Mononuclear cell (primary cell): Measurements from ENCODE around the gene OXLD1. TPM values are rescaled to one million over a fixed set of nuclear protein-coding genes. Genes with fewer than 3 reads are reported as not detected.
A peak's percentile ranks its signal among the peaks of the same experiment; 100 is the strongest.
"Not testable (repeated sequence)": the region's sequence is repeated elsewhere in the genome, so short reads cannot be mapped to it uniquely, and the experiment has no call there.

Experiments used
- H3K27me3 ChIP-seq: 2 replicates; pipeline ENCODE4 v1.6.0; 2011; ENCODE audit warnings: low read length, control low read depth; ENCODE audit not compliant: insufficient read depth
- H3K4me1 ChIP-seq: 2 replicates; pipeline ENCODE4 v1.5.1; 2011; ENCODE audit warnings: mild to moderate bottlenecking, low read length, control low read depth; ENCODE audit not compliant: insufficient read depth
- H3K4me3 ChIP-seq: 2 replicates; pipeline ENCODE4 v1.5.1; 2011; ENCODE audit warnings: mild to moderate bottlenecking, low read length, moderate library complexity
- H3K9me3 ChIP-seq: 2 replicates; pipeline ENCODE4 v1.5.1; 2011; ENCODE audit warnings: low read depth, mild to moderate bottlenecking, control low read depth, low read length
- total RNA-seq: library from RNA; depleted of rRNA; stranded (reverse); fragments of >200 nt; gene quantifications from one replicate; pipeline ENCODE4 v1.2.3, GENCODE V29; 2012

Gene OXLD1
- total RNA-seq, 1 donor, result 19.3 TPM

DNA sequence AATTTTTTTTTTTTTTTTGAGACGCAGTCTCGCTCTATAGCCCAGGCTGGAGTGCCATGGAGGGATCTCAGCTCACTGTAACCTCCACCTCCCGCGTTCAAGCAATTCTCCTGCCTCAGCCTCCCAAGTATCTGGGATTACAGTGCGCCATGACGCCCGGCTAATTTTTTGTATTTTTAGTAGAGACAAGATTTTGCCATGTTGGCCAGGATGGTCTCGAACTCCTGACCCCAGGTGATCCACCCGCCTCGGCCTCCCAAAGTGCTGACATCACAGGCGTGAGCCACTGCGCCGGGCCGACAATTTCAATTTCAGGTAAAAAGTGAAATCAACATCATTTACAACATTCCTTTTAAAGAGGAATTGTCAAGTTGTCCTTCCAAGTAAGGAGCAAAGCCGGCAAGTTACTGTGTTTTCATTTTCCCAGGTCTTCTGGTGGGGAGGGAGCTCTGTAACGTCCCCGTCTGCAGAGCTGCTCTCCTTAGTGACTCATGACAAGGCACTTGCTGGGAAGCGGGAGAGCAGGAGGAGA, 30.4 kb downstream of the OXLD1 start:
- Histone ChIP-seq H3K27me3 (no peaks in the 10 kb centered on the region), H3K4me1 (peaks cover 26% of the 10 kb centered on the region), H3K4me3 (peak overlapping the region; percentile 80), H3K9me3 (no peaks in the 10 kb centered on the region)

DNA sequence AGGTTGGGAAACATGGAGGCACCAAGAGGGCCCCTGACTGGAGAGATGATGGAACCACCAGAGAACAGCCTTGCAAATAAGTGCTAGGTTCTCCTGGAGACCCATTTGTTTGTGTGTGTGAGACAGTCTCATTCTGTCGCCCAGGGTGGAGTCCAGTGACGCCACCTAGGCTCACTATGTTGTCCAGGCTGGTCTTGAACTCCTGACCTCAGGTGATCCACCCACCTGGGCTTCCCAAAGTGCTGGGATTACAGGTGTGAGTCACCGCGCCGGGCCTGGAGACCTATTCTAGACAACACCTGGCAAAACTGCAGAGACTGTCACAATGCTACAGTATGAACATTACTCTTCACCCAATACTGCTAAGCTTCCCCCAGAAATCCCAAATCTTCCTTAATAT, 31.0 kb downstream of the OXLD1 start:
- H3K4me1 ChIP-seq, result peaks cover 26% of the 10 kb centered on the region
- no peaks in the 10 kb centered on the region for H3K27me3 ChIP-seq
- no peaks in the 10 kb centered on the region for H3K9me3 ChIP-seq
- no peak overlapping the region for H3K4me3 ChIP-seq

DNA sequence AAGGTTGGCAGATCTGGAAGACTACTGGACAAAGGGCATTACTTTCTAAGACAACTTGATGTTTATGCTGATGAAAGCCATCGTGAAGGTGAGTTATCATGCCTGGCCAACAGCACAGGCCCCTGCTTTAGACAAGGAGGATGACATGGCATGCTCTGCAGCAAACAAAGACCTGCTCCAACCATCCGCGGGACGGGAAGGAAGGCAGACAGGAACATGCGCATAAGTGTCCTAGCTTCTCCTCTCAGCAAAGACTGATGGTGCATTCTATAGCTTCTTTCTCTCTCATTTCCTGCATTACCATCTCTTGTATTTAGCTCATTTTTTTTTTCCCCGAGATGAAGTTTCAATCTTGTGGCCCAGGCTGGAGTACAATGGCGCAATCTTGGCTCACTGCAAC, 34.9 kb downstream of the OXLD1 start:
- Histone ChIP-seq H3K4me1 (peaks cover 20% of the 10 kb centered on the region), H3K27me3 (no peaks in the 10 kb centered on the region)

DNA sequence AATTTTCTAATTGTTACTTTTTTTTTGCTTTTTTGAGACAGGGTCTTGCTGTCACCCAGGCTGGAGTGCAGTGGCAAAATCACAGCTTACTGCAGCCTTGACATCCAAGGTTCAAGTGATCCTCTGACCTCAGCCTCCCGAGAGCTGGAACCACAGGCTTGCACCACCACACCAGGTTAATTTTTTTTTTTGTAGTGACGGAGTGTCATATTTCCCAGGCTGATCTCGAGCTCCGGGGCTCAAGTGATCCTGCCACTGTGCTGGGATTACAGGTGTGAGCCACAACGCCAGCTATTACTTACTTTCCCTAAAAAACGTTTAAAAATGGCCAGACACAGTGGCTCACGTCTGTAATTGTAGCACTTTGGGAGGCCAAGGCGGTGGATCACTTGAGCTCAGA, 36.1 kb downstream of the OXLD1 start:
- Histone ChIP-seq H3K9me3 (no peaks in the 10 kb centered on the region), H3K4me1 (peaks cover 8% of the 10 kb centered on the region), H3K27me3 (no peaks in the 10 kb centered on the region), H3K4me3 (no peak overlapping the region)

More for the DNA sequence above, 34.9 kb downstream of the OXLD1 start:
- no peak overlapping the region for H3K4me3 ChIP-seq
- H3K9me3 ChIP-seq, result no peaks in the 10 kb centered on the region

DNA sequence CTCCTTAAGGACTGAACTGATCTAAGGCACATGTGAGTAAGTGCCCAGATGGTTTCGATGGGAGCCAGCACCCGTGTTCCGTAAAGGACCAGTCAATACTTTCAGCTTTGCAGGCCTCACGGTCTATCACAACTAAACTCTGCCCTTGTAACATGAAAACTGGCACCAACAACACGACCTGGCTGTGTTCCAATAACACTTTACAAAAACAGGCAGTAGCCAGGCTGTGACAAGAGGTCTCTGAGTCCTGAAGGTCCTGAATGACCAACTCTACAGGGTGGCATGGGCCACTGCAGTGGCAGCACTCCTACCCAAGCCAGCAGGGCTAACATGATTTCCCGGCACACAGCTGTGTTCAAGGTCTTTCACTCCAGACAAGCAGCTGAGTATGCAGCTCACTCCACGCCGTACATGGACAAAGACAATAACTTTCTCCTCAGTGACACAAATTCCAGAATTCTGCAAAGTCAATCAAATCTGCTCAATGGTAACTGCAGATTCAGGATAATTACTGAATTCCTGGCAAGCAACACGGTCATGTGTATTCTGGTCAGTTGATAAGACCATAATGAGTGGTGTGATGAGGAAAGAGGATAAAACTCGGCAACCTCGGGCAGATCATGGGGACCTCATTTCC, 44.8 kb downstream of the OXLD1 start:
- H3K4me3 ChIP-seq, result no peak overlapping the region
- no peaks in the 10 kb centered on the region for H3K4me1 ChIP-seq
- no peaks in the 10 kb centered on the region for H3K9me3 ChIP-seq
- no peaks in the 10 kb centered on the region for H3K27me3 ChIP-seq

DNA sequence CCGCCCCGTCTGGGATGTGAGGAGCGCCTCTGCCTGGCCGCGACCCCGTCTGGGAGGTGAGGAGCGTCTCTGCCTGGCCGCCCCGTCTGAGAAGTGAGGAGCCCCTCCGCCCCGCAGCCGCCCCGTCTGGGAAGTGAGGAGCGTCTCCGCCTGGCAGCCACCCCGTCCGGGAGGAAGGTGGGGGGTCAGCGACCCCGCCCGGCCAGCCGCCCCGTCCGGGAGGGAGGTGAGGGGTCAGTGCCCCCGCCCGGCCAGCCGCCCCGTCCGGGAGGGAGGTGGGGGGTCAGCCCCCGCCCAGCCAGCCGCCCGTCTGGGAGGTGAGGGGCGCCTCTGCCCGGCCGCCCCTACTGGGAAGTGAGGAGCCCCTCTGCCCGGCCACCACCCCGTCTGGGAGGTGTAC, 48.1 kb downstream of the OXLD1 start:
- H3K9me3 ChIP-seq, H3K27me3 ChIP-seq, H3K4me3 ChIP-seq, H3K4me1 ChIP-seq: not testable (repeated sequence)

DNA sequence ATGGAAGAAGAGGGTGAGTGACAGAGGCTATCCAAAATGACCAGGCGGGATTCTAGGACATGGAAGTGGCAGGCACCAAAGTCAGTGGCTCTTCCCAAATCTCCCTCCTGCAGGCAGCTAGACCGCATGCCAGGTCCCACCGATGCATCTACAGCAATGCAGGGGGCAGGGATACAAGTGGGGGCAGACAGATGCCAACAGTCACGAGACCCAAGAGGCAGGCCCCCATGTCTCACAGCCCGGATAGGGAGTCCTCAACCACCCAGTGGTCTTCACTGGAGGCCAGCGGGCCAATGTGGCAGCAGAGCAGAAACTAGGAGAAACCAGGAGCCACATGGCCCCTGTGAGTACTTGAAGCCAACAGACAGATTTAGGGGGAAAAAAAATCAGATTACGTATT, 49.5 kb downstream of the OXLD1 start:
- Histone ChIP-seq H3K9me3 (no peaks in the 10 kb centered on the region), H3K27me3 (no peaks in the 10 kb centered on the region), H3K4me1 (no peaks in the 10 kb centered on the region), H3K4me3 (no peak overlapping the region)

DNA sequence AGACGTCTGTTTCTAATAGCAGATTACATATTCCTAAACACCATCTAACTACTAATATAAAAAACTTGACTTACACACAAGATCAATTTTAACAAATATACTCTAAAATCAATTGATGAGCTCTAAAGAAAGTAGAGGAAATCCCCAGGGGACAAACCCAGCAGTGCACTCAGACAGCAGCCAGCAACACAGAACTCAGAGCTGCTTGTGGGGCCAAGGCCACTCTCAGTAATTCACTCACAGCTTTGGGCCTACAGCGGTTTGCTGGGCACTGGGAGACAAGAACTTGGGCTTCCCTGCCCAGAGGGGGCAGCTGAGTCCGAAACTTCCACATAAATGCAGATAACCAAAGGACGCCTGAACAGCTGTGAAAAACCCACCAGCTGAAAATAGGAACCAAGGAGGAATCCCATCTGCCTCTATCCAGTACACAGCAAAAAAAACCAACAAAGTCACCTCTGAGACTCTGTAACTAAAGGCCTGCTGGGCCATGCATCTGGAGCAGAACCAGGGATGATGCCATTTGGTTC, 50.9 kb downstream of the OXLD1 start:
- Histone ChIP-seq H3K4me1 (no peaks in the 10 kb centered on the region), H3K4me3 (no peak overlapping the region), H3K9me3 (no peaks in the 10 kb centered on the region), H3K27me3 (no peaks in the 10 kb centered on the region)

Other genes with a start within 250 kb of the OXLD1 start
- 2,327 TPM for gene ACTG1, start 153.8 kb downstream of the OXLD1 start, total RNA-seq
- 0.52 TPM for gene FSCN2, start 138.2 kb downstream of the OXLD1 start, total RNA-seq
- 13.5 TPM for gene FAAP100, start 114.3 kb downstream of the OXLD1 start, total RNA-seq
- 46.5 TPM for gene NPLOC4, start 29.5 kb downstream of the OXLD1 start, total RNA-seq
- 0.10 TPM for gene TSPAN10, start 29.4 kb downstream of the OXLD1 start, total RNA-seq
- 2.1 TPM for gene PDE6G, start 10.1 kb downstream of the OXLD1 start, total RNA-seq
- 4.4 TPM for gene CCDC137, start 132 bp upstream of the OXLD1 start, total RNA-seq
- 15.5 TPM for gene ARL16, start 17.2 kb upstream of the OXLD1 start, total RNA-seq
- gene HGS, start 17.4 kb upstream of the OXLD1 start, total RNA-seq, result 57.0 TPM
- gene MRPL12, start 36.8 kb upstream of the OXLD1 start, total RNA-seq, result 3.7 TPM
- gene SLC25A10, start 45.7 kb upstream of the OXLD1 start, total RNA-seq, result 1.5 TPM
- gene GCGR, start 137.5 kb upstream of the OXLD1 start, total RNA-seq, result not detected
- 32.3 TPM for gene MCRIP1, start 166.7 kb upstream of the OXLD1 start, total RNA-seq
- gene PPP1R27, start 168.4 kb upstream of the OXLD1 start, total RNA-seq, result not detected
- gene P4HB, start 193.9 kb upstream of the OXLD1 start, total RNA-seq, result 239 TPM
- gene ARHGDIA, start 204.7 kb upstream of the OXLD1 start, total RNA-seq, result 189 TPM
- gene ALYREF, start 225.0 kb upstream of the OXLD1 start, total RNA-seq, result 77.9 TPM
- 36.3 TPM for gene ANAPC11, start 225.1 kb upstream of the OXLD1 start, total RNA-seq
- 0.10 TPM for gene NPB, start 235.6 kb upstream of the OXLD1 start, total RNA-seq
- 10.6 TPM for gene PCYT2, start 244.8 kb upstream of the OXLD1 start, total RNA-seq